B cell (primary cell): ENCODE measurements around the gene KCNA4. TPM values are rescaled to one million over a fixed set of nuclear protein-coding genes. Genes with fewer than 3 reads are reported as not detected.
"Not testable (repeated sequence)": the region's sequence is repeated elsewhere in the genome, so short reads cannot be mapped to it uniquely, and the experiment has no call there.

ENCODE experiments used
- ATAC-seq: fragments of 200-7000 bp; cut with Tn5 transposase; one replicate; pipeline ENCODE4 v1.10.0; 2021; ENCODE audit warnings: low read depth, mild to moderate bottlenecking, moderate number of reproducible peaks, moderate library complexity
- CTCF ChIA-PET: fragments of 350-600 bp; sonication (Branson Sonifier 250); formaldehyde crosslinking; loops from one replicate; lab custom pipeline; 2021; ENCODE audit warnings: antibody characterized with exemption, inconsistent platforms; lab: Charles Lee
- POLR2A ChIA-PET: fragments of 350-600 bp; sonication (Branson Sonifier 250); formaldehyde crosslinking; loops from one replicate; lab custom pipeline; 2021; ENCODE audit warnings: antibody characterized with exemption; lab: Charles Lee
- DNase-seq: peaks from one replicate; pipeline ENCODE4 v3.0.0; 2013
- H2AFZ ChIP-seq: 2 replicates; pipeline ENCODE4 v1.6.1; 2012; ENCODE audit warnings: mild to moderate bottlenecking, low read depth, low read length; ENCODE audit not compliant: insufficient read depth, poor library complexity, severe bottlenecking
- H3K27ac ChIP-seq, 2 donors: 1 replicate in 1 of 2; 2 replicates in 1 of 2; pipeline ENCODE4 v1.5.1; 2012 to 2013; ENCODE audit warnings: low read length in 2 of 2, mild to moderate bottlenecking in 2 of 2, moderate library complexity in 1 of 2
- H3K27me3 ChIP-seq, 4 experiments: fragments of 200-600 bp in 1 of 4; sonication (generic) in 1 of 4; replicated peaks in 1 of 4; 1 replicate in 2 of 4; 2 replicates in 2 of 4; pipeline versions ENCODE4 v1.6.1 to v1.7.0; 2013 to 2016; ENCODE audit warnings: low read length in 3 of 4, mild to moderate bottlenecking in 2 of 4, mixed read lengths in 1 of 4, moderate library complexity in 1 of 4; ENCODE audit not compliant: insufficient read depth in 4 of 4, control insufficient read depth in 3 of 4; ENCODE audit errors: control extremely low read depth in 1 of 4
- H3K36me3 ChIP-seq, 2 experiments: replicated peaks in 1 of 2; 1 replicate in 1 of 2; 2 replicates in 1 of 2; pipeline versions ENCODE4 v1.6.1 to v1.7.1; 2013; ENCODE audit warnings: low read length in 1 of 2; ENCODE audit not compliant: insufficient read depth in 2 of 2, control insufficient read depth in 1 of 2; ENCODE audit errors: control extremely low read depth in 1 of 2, extremely low read depth in 1 of 2
- H3K4me1 ChIP-seq, 2 donors: fragments of 200-600 bp in 1 of 2; sonication (generic) in 1 of 2; 1 replicate in 1 of 2; 2 replicates in 1 of 2; pipeline versions ENCODE4 v1.5.1 to v1.6.1; 2013 to 2017; ENCODE audit warnings: low read length in 2 of 2; ENCODE audit not compliant: control insufficient read depth in 2 of 2, insufficient read depth in 2 of 2
- H3K4me2 ChIP-seq: replicated peaks from 2 replicates; pipeline ENCODE3; 2012; ENCODE audit warnings: mild to moderate bottlenecking, low read depth, low read length; ENCODE audit not compliant: poor library complexity, severe bottlenecking
- H3K4me3 ChIP-seq, 5 experiments: fragments of 200-600 bp in 1 of 5; sonication (generic) in 1 of 5; 1 replicate in 3 of 5; 2 replicates in 2 of 5; pipeline versions ENCODE4 v1.5.1 to v1.7.0; 2011 to 2016; ENCODE audit warnings: low read length in 4 of 5, mild to moderate bottlenecking in 4 of 5, low read depth in 2 of 5, control low read depth in 1 of 5, moderate library complexity in 1 of 5; ENCODE audit not compliant: insufficient read depth in 1 of 5; ENCODE audit errors: control extremely low read depth in 1 of 5, extremely low read depth in 1 of 5
- H3K79me2 ChIP-seq: fragments of 200-600 bp; sonication (generic); one replicate; pipeline ENCODE4 v1.6.0; 2016; ENCODE audit warnings: low read length; ENCODE audit not compliant: control insufficient read depth, insufficient read depth
- H3K9ac ChIP-seq: fragments of 200-600 bp; sonication (generic); 2 replicates; pipeline ENCODE4 v1.6.1; 2017; ENCODE audit warnings: mild to moderate bottlenecking, low read length, moderate library complexity
- H3K9me3 ChIP-seq, 3 donors: one replicate each; pipeline versions ENCODE4 v1.6.1 to v1.7.1; 2013; ENCODE audit warnings: low read length in 2 of 3; ENCODE audit not compliant: control insufficient read depth in 2 of 3, insufficient read depth in 1 of 3; ENCODE audit errors: control extremely low read depth in 1 of 3
- H4K20me1 ChIP-seq: 2 replicates; pipeline ENCODE4 v1.6.0; 2012; ENCODE audit warnings: mild to moderate bottlenecking, low read length; ENCODE audit not compliant: insufficient read depth, control insufficient read depth, poor library complexity, severe bottlenecking
- H3K27ac Mint-ChIP-seq: one replicate; pipeline ENCODE4 v1.8.0; 2021; ENCODE audit warnings: mixed read lengths
- H3K27me3 Mint-ChIP-seq: one replicate; pipeline ENCODE4 v1.8.0; 2021; ENCODE audit warnings: mixed read lengths
- H3K4me1 Mint-ChIP-seq: one replicate; pipeline ENCODE4 v1.8.0; 2021; ENCODE audit warnings: mixed read lengths
- H3K4me3 Mint-ChIP-seq: one replicate; pipeline ENCODE4 v1.8.0; 2021; ENCODE audit warnings: mixed read lengths
- H3K9me3 Mint-ChIP-seq: one replicate; pipeline ENCODE4 v1.8.0; 2022; ENCODE audit warnings: mixed read lengths; ENCODE audit not compliant: insufficient read depth
- CTCF ChIP-seq: fragments of 200-600 bp; IDR thresholded peaks from one replicate; pipeline ENCODE4 v1.8.0; 2022; ENCODE audit warnings: antibody characterized with exemption, mild to moderate bottlenecking
- EZH2 ChIP-seq: IDR thresholded peaks from 2 replicates; pipeline ENCODE4 v1.6.1; 2012; ENCODE audit warnings: borderline replicate concordance, low read depth, mild to moderate bottlenecking, moderate library complexity, low read length; ENCODE audit not compliant: insufficient read depth, poor library complexity, severe bottlenecking
- WGBS: methylation state at CpG from one replicate; pipeline ENCODE4 v1.1.5; 2013; ENCODE audit warnings: missing lambda C conversion rate; ENCODE audit not compliant: insufficient coverage; 5-methylcytosine and 5-hydroxymethylcytosine counted together
- intact Hi-C: fragments of 100-400 bp; cut with micrococcal nuclease; formaldehyde crosslinking; loops from one replicate; pipeline ENCODE4 v1.10.0; 2022
- polyA plus RNA-seq: library from polyadenylated mRNA; depleted of rRNA; stranded (reverse); fragments of >200 nt; gene quantifications from 2 replicates; pipeline ENCODE4 v1.2.3, GENCODE V29; 2012
- total RNA-seq, 2 donors: library from RNA; stranded (reverse); fragments of 120-200 nt in 1 of 2; gene quantifications; 1 replicate in 1 of 2; 2 replicates in 1 of 2; pipeline versions ENCODE4 v1.2.3 to v1.2.4, GENCODE V29; 2013 to 2022

The KCNA4 gene
- total and polyA plus RNA-seq, 2 donors (not counting 1 experiment from before 2014, with no cell fraction given): not detected

GRCh38 chr11:29978549-29978948 lies 38.3 kb downstream of the KCNA4 start:
- Mint-ChIP-seq H3K4me1 (no peaks in the 10 kb centered on the region), H3K9me3 (peaks cover 6% of the 10 kb centered on the region), H3K4me3 (no peak overlapping the region), H3K27me3 (no peaks in the 10 kb centered on the region), H3K27ac (no peak overlapping the region)
- no peak overlapping the region for H2AFZ ChIP-seq
- H3K9ac ChIP-seq: no peak overlapping the region
- ChIA-PET POLR2A (no interaction called here), CTCF (no interaction called here)
- DNase-seq (no peak), ATAC-seq (no peak)
- no peaks in the 10 kb centered on the region for H3K79me2 ChIP-seq
- TF ChIP-seq EZH2 (no peak), CTCF (no peak)
- H3K36me3 ChIP-seq: no peaks in the 10 kb centered on the region
- no CpG with 5 or more reads among the region's 2 CpGs for WGBS
- H3K27me3 ChIP-seq: no peaks in the 10 kb centered on the region
- H3K4me3 ChIP-seq: no peak overlapping the region
- no peak overlapping the region for H3K4me2 ChIP-seq
- H4K20me1 ChIP-seq: no peaks in the 10 kb centered on the region
- intact Hi-C loops: no loop called here
- no peak overlapping the region for H3K27ac ChIP-seq
- H3K9me3 ChIP-seq: no peaks in the 10 kb centered on the region
- H3K4me1 ChIP-seq: no peaks in the 10 kb centered on the region

GRCh38 chr11:29975580-29975979 lies 41.2 kb downstream of the KCNA4 start:
- H3K4me3 Mint-ChIP-seq, ATAC-seq, H3K9ac ChIP-seq, H2AFZ ChIP-seq, CTCF ChIA-PET, intact Hi-C loops, H3K27me3 ChIP-seq, DNase-seq, H3K27ac Mint-ChIP-seq, H3K79me2 ChIP-seq, H3K36me3 ChIP-seq, H3K4me2 ChIP-seq, H3K9me3 Mint-ChIP-seq, POLR2A ChIA-PET, H4K20me1 ChIP-seq, H3K4me1 ChIP-seq, H3K4me3 ChIP-seq, H3K27ac ChIP-seq, H3K27me3 Mint-ChIP-seq, H3K4me1 Mint-ChIP-seq, H3K9me3 ChIP-seq: not testable (repeated sequence)
- WGBS: 96% methylated on average over 8 of the region's 10 CpGs
